Activated CD8-positive, alpha-beta memory T cell treated with anti-CD3 and anti-CD28 coated beads, Interleukin-2, amount 50 U/mL, for 48 hours (primary cell): ENCODE results near the gene SPINK4.

Experiments
- DNase-seq: peaks from one replicate; pipeline ENCODE4 v3.0.0-alpha.2; 2020

SPINK4 gene

GRCh38 chr9:33239921-33240320, at the start of gene SPINK4:
Gene SPINK4, plus strand, starts transcription at chr9:33240167. Its CDS starts 42 bp downstream, at chr9:33240209.
- no peak for DNase-seq

- no peak for DNase-seq
These were observed 47.3 kb upstream of the SPINK4 start for GRCh38 chr9:33192493-33193255.

GRCh38 chr9:33193818-33194217, 46.1 kb upstream of the SPINK4 start:
- DNase-seq: no peak

GRCh38 chr9:33196736-33197135, 43.2 kb upstream of the SPINK4 start:
- no peak for DNase-seq

GRCh38 chr9:33197279-33198152, 42.5 kb upstream of the SPINK4 start:
- no peak for DNase-seq

- DNase-seq: no peak
These were observed 41.8 kb upstream of the SPINK4 start for GRCh38 chr9:33198165-33198564.

- DNase-seq: peak; percentile 39
These were observed 37.9 kb upstream of the SPINK4 start for GRCh38 chr9:33202018-33202417.

- peak; percentile 56 for DNase-seq
These were observed 37.3 kb upstream of the SPINK4 start for GRCh38 chr9:33202552-33203201.

GRCh38 chr9:33209394-33209793, 30.6 kb upstream of the SPINK4 start:
- DNase-seq: no peak

GRCh38 chr9:33210006-33210715, 29.8 kb upstream of the SPINK4 start:
- no peak for DNase-seq

- no peak for DNase-seq
These were observed 28.1 kb upstream of the SPINK4 start for GRCh38 chr9:33211695-33212393.

GRCh38 chr9:33220681-33221567, 19.0 kb upstream of the SPINK4 start:
- no peak for DNase-seq

- no peak for DNase-seq
These were observed 18.4 kb upstream of the SPINK4 start for GRCh38 chr9:33221568-33221884.

GRCh38 chr9:33222031-33222430, 17.9 kb upstream of the SPINK4 start:
- no peak for DNase-seq

GRCh38 chr9:33223696-33224095, 16.3 kb upstream of the SPINK4 start:
- no peak for DNase-seq

GRCh38 chr9:33225319-33226147, 14.4 kb upstream of the SPINK4 start:
- DNase-seq: peak; percentile 79

GRCh38 chr9:33227008-33227398, 13.0 kb upstream of the SPINK4 start:
- no peak for DNase-seq

- no peak for DNase-seq
These were observed 12.2 kb upstream of the SPINK4 start for GRCh38 chr9:33227741-33228140.

GRCh38 chr9:33228606-33229005, 11.4 kb upstream of the SPINK4 start:
- DNase-seq: no peak

GRCh38 chr9:33229359-33230114, 10.4 kb upstream of the SPINK4 start:
- no peak for DNase-seq
